Measurements from ENCODE around the gene ARRDC2. TPM values are rescaled to one million over a fixed set of nuclear protein-coding genes. Genes with fewer than 3 reads are reported as not detected.

Gene ARRDC2
- total and polyA plus RNA-seq, 10 donors = 46.0 to 70.4 (median 56.1) TPM

GRCh38 chr19:18060472-18060871 is 52.5 kb downstream of the ARRDC2 start:
- TF ChIP-seq POLR2AphosphoS5 (IDR thresholded peaks at IDR 0.05) = no peak
- TF ChIP-seq CTCF (IDR thresholded peaks at IDR 0.05 in 8 of 11, conservative IDR thresholded peaks at IDR 0.05 in 3 of 11) = no peak
- no peak for TF ChIP-seq POLR2A (IDR thresholded peaks at IDR 0.05)

GRCh38 chr19:18062028-18062427 is 54.1 kb downstream of the ARRDC2 start:
- 73 to 86% (median 82%) methylated on average over 7 to 8 of the region's 8 CpGs for WGBS, 5 donors
- intact Hi-C loops (cut with DNase I; ENCODE audit: low total_unique reads) = no loop called here
- Histone ChIP-seq H3K9me3 (no peaks in the 10 kb centered on the region), H3K36me3 (peaks cover 0 to 75% (median 0%) of the 10 kb centered on the region in 6 donors), H3K27ac (no peak overlapping the region), H3K4me3 (no peak overlapping the region), H3K4me1 (peaks cover 7 to 21% (median 14%) of the 10 kb centered on the region in 6 donors), H3K27me3 (replicated peaks in 1 of 7) (no peaks in the 10 kb centered on the region)
- no peak for TF ChIP-seq CTCF (IDR thresholded peaks at IDR 0.05 in 8 of 11, conservative IDR thresholded peaks at IDR 0.05 in 3 of 11)
- no peak for TF ChIP-seq POLR2AphosphoS5 (IDR thresholded peaks at IDR 0.05)
- no peak for TF ChIP-seq POLR2A (IDR thresholded peaks at IDR 0.05)
- no peak for DNase-seq

More at GRCh38 chr19:18060472-18060871, 52.5 kb downstream of the ARRDC2 start:
- no peak for DNase-seq
- Histone ChIP-seq H3K9me3 (no peaks in the 10 kb centered on the region), H3K27ac (no peak overlapping the region), H3K27me3 (replicated peaks in 1 of 7) (no peaks in the 10 kb centered on the region), H3K36me3 (peaks cover 0 to 59% (median 0%) of the 10 kb centered on the region in 6 donors), H3K4me3 (no peak overlapping the region), H3K4me1 (peaks cover 7 to 21% (median 14%) of the 10 kb centered on the region in 6 donors)
- WGBS, 5 donors = 72 to 93% (median 90%) methylated on average over 5 to 6 of the region's 6 CpGs
- intact Hi-C loops (cut with DNase I; ENCODE audit: low total_unique reads) = no loop called here

GRCh38 chr19:18063463-18063862 is 55.5 kb downstream of the ARRDC2 start:
- WGBS, 5 donors = 87 to 94% (median 90%) methylated on average over 5 of the region's 5 CpGs
- no peak overlapping the region for H3K27ac ChIP-seq
- no peaks in the 10 kb centered on the region for H3K27me3 ChIP-seq (replicated peaks in 1 of 7)
- peaks cover 3 to 8% (median 4%) of the 10 kb centered on the region in 6 donors for H3K4me1 ChIP-seq
- TF ChIP-seq POLR2A (IDR thresholded peaks at IDR 0.05) (no peak), CTCF (IDR thresholded peaks at IDR 0.05 in 8 of 11, conservative IDR thresholded peaks at IDR 0.05 in 3 of 11) (peak in 2 of 11 experiments; percentile 25 to 38)
- H3K9me3 ChIP-seq = no peaks in the 10 kb centered on the region
- intact Hi-C loops (cut with DNase I; ENCODE audit: low total_unique reads) = no loop called here
- H3K4me3 ChIP-seq = no peak overlapping the region
- no peak for DNase-seq
- peaks cover 0 to 82% (median 0%) of the 10 kb centered on the region in 6 donors for H3K36me3 ChIP-seq

Small RNAs within 50 kb of the gene (small RNA-seq; reads per million reads assigned to genes)
- 0 reads per million in 4 donors for gene RNA5SP468

Other genes starting within 250 kb of the ARRDC2 start
- gene B3GNT3, start 213.0 kb upstream of the ARRDC2 start, total RNA-seq = 1 to 10 TPM in 2 of 7 donors, under 1 TPM in 3, not detected in 2; 0.36 to 1.6 (median 0.88) TPM
- gene B3GNT3, start 213.0 kb upstream of the ARRDC2 start, polyA plus RNA-seq = under 1 TPM in 2 of 3 donors, not detected in 1; 0.05 to 0.16 TPM
- gene INSL3, start 186.7 kb upstream of the ARRDC2 start, total RNA-seq = 1 to 10 TPM; 2.1 to 6.3 (median 3.4) TPM
- gene INSL3, start 186.7 kb upstream of the ARRDC2 start, polyA plus RNA-seq = 1 to 10 TPM; 2.1 to 3.2 (median 2.6) TPM
- 100 to 1,000 TPM in 5 of 7 donors, 10 to 100 TPM in 2; 64.3 to 203 (median 147) TPM for gene JAK3, start 160.2 kb upstream of the ARRDC2 start, total RNA-seq
- 10 to 100 TPM; 30.6 to 81.1 (median 58.2) TPM for gene JAK3, start 160.2 kb upstream of the ARRDC2 start, polyA plus RNA-seq
- 1,000 to 10,000 TPM; 1,310 to 2,382 (median 1,642) TPM for gene RPL18A, start 148.3 kb upstream of the ARRDC2 start, total RNA-seq
- 1,000 to 10,000 TPM; 4,642 to 6,872 (median 5,294) TPM for gene RPL18A, start 148.3 kb upstream of the ARRDC2 start, polyA plus RNA-seq
- gene SLC5A5, start 136.2 kb upstream of the ARRDC2 start, total RNA-seq = under 1 TPM in 5 of 7 donors, not detected in 2; 0.27 to 0.44 (median 0.32) TPM
- gene SLC5A5, start 136.2 kb upstream of the ARRDC2 start, polyA plus RNA-seq = under 1 TPM; 0.19 to 0.52 (median 0.30) TPM
- gene CCDC124, start 75.2 kb upstream of the ARRDC2 start, total RNA-seq = 10 to 100 TPM; 29.5 to 48.6 (median 41.2) TPM
- gene CCDC124, start 75.2 kb upstream of the ARRDC2 start, polyA plus RNA-seq = 10 to 100 TPM; 62.4 to 89.9 (median 86.1) TPM
- not detected for gene KCNN1, start 41.1 kb upstream of the ARRDC2 start, total RNA-seq
- gene KCNN1, start 41.1 kb upstream of the ARRDC2 start, polyA plus RNA-seq = under 1 TPM; 0.03 to 0.10 (median 0.04) TPM
- 10 to 100 TPM; 19.7 to 31.6 (median 25.3) TPM for gene IL12RB1, start 78.8 kb downstream of the ARRDC2 start, total RNA-seq
- 10 to 100 TPM in 2 of 3 donors, 1 to 10 TPM in 1; 9.9 to 21.5 (median 14.8) TPM for gene IL12RB1, start 78.8 kb downstream of the ARRDC2 start, polyA plus RNA-seq
- 10 to 100 TPM; 31.3 to 52.7 (median 39.4) TPM for gene MAST3, start 89.6 kb downstream of the ARRDC2 start, total RNA-seq
- 10 to 100 TPM in 2 of 3 donors, 1 to 10 TPM in 1; 8.9 to 17.1 (median 16.1) TPM for gene MAST3, start 89.6 kb downstream of the ARRDC2 start, polyA plus RNA-seq
- 10 to 100 TPM in 6 of 7 donors, 1 to 10 TPM in 1; 6.6 to 22.7 (median 16.3) TPM for gene PIK3R2, start 145.0 kb downstream of the ARRDC2 start, total RNA-seq
- 1 to 10 TPM; 4.2 to 5.1 (median 4.9) TPM for gene PIK3R2, start 145.0 kb downstream of the ARRDC2 start, polyA plus RNA-seq
- gene IFI30, start 165.6 kb downstream of the ARRDC2 start, total RNA-seq = 100 to 1,000 TPM; 206 to 475 (median 330) TPM
- gene IFI30, start 165.6 kb downstream of the ARRDC2 start, polyA plus RNA-seq = 100 to 1,000 TPM; 234 to 299 (median 274) TPM
- gene MPV17L2, start 185.0 kb downstream of the ARRDC2 start, total RNA-seq = 10 to 100 TPM in 3 of 7 donors, 1 to 10 TPM in 4; 7.8 to 14.1 (median 9.9) TPM
- gene MPV17L2, start 185.0 kb downstream of the ARRDC2 start, polyA plus RNA-seq = 10 to 100 TPM; 12.1 to 15.4 (median 12.3) TPM
- gene RAB3A, start 195.9 kb downstream of the ARRDC2 start, total RNA-seq = 1 to 10 TPM; 1.4 to 6.6 (median 3.3) TPM
- 1 to 10 TPM in 2 of 3 donors, under 1 TPM in 1; 0.72 to 1.7 (median 1.3) TPM for gene RAB3A, start 195.9 kb downstream of the ARRDC2 start, polyA plus RNA-seq
- gene PDE4C, start 218.3 kb downstream of the ARRDC2 start, total RNA-seq = 1 to 10 TPM in 6 of 7 donors, under 1 TPM in 1; 0.60 to 7.6 (median 3.3) TPM
- 1 to 10 TPM in 1 of 3 donors, under 1 TPM in 2; 0.07 to 1.2 (median 0.61) TPM for gene PDE4C, start 218.3 kb downstream of the ARRDC2 start, polyA plus RNA-seq

Measured in spleen (tissue), 11 donors.